GM19397 (cell line): ENCODE data around the gene SVOP.
"Not testable (repeated sequence)": the region's sequence is repeated elsewhere in the genome, so short reads cannot be mapped to it uniquely, and the experiment has no call there.

Source experiments
- ATAC-seq: cut with Tn5 transposase; IDR thresholded peaks from one replicate; pipeline ENCODE4 v1.9.1; 2021; ENCODE audit warnings: mild to moderate bottlenecking, moderate library complexity; ENCODE audit not compliant: unreplicated experiment

SVOP gene

GRCh38 chr12:109033239-109034196, 12.7 kb upstream of the SVOP start:
- ATAC-seq: no peak

- no peak for ATAC-seq
These were observed 8.5 kb upstream of the SVOP start for GRCh38 chr12:109029411-109029810.

GRCh38 chr12:109028624-109029023, 7.8 kb upstream of the SVOP start:
- not testable (repeated sequence) for ATAC-seq

- ATAC-seq: no peak
These were observed 6.9 kb upstream of the SVOP start for GRCh38 chr12:109027767-109028166.

- ATAC-seq: no peak
These were observed 597 bp downstream of the SVOP start for GRCh38 chr12:109020146-109020795.

GRCh38 chr12:109018296-109018695, 2.6 kb downstream of the SVOP start:
- no peak for ATAC-seq

- no peak for ATAC-seq
These were observed 3.9 kb downstream of the SVOP start for GRCh38 chr12:109016978-109017377.

- no peak for ATAC-seq
These were observed 4.9 kb downstream of the SVOP start for GRCh38 chr12:109016016-109016415.

- ATAC-seq: no peak
These were observed 5.7 kb downstream of the SVOP start for GRCh38 chr12:109014984-109015765.

GRCh38 chr12:109010259-109010658, 10.6 kb downstream of the SVOP start:
- ATAC-seq: no peak

- no peak for ATAC-seq
These were observed 11.1 kb downstream of the SVOP start for GRCh38 chr12:109009766-109010165.

GRCh38 chr12:109004017-109004416, 16.9 kb downstream of the SVOP start:
- no peak for ATAC-seq

- no peak for ATAC-seq
These were observed 24.5 kb downstream of the SVOP start for GRCh38 chr12:108996320-108996719.

GRCh38 chr12:108995370-108995992, 25.4 kb downstream of the SVOP start:
- no peak for ATAC-seq

GRCh38 chr12:108990103-108990502, 30.8 kb downstream of the SVOP start:
- ATAC-seq: not testable (repeated sequence)

- ATAC-seq: no peak
These were observed 31.5 kb downstream of the SVOP start for GRCh38 chr12:108989376-108989775.

- ATAC-seq: no peak
These were observed 35.1 kb downstream of the SVOP start for GRCh38 chr12:108985750-108986149.

- ATAC-seq: no peak
These were observed 37.6 kb downstream of the SVOP start for GRCh38 chr12:108983227-108983626.

GRCh38 chr12:108982621-108983219, 38.1 kb downstream of the SVOP start:
- no peak for ATAC-seq

- ATAC-seq: no peak
These were observed 39.0 kb downstream of the SVOP start for GRCh38 chr12:108981835-108982234.
